Smooth muscle cell (in vitro differentiated cells): Measurements from ENCODE around the gene F2R. TPM values are rescaled to one million over a fixed set of nuclear protein-coding genes. Genes with fewer than 3 reads are reported as not detected.

Source experiments
- DNase-seq: peaks from one replicate; lab custom pipeline; 2025; ENCODE audit not compliant: unreplicated experiment; lab: John Stamatoyannopoulos, UW
- H2AFZ ChIP-seq: fragments of 200-600 bp; sonication (generic); 2 replicates; pipeline ENCODE4 v1.6.0; 2016; ENCODE audit warnings: antibody characterized with exemption, low read depth, mild to moderate bottlenecking
- H3F3A ChIP-seq: fragments of 200-600 bp; sonication (generic); 2 replicates; pipeline ENCODE4 v1.6.0; 2017; ENCODE audit warnings: antibody characterized with exemption, low read depth
- H3K27ac ChIP-seq: fragments of 200-600 bp; sonication (generic); 2 replicates; pipeline ENCODE4 v1.5.1; 2016; ENCODE audit warnings: low read depth, mild to moderate bottlenecking
- H3K27me3 ChIP-seq: fragments of 200-600 bp; sonication (generic); 2 replicates; pipeline ENCODE4 v1.6.1; 2016; ENCODE audit warnings: low read depth, mild to moderate bottlenecking
- H3K36me3 ChIP-seq: fragments of 200-600 bp; sonication (generic); 2 replicates; pipeline ENCODE4 v1.5.1; 2016; ENCODE audit warnings: low read depth
- H3K4me1 ChIP-seq: fragments of 200-600 bp; sonication (generic); 2 replicates; pipeline ENCODE4 v1.5.1; 2016; ENCODE audit warnings: low read depth
- H3K4me2 ChIP-seq: fragments of 200-600 bp; sonication (generic); 2 replicates; pipeline ENCODE4 v1.6.0; 2016; ENCODE audit warnings: mild to moderate bottlenecking
- H3K4me3 ChIP-seq: fragments of 200-600 bp; sonication (generic); 2 replicates; pipeline ENCODE4 v1.5.1; 2016; ENCODE audit warnings: mild to moderate bottlenecking
- H3K79me2 ChIP-seq: fragments of 200-600 bp; sonication (generic); 2 replicates; pipeline ENCODE4 v1.6.0; 2016; ENCODE audit warnings: low read depth, mild to moderate bottlenecking
- H3K9ac ChIP-seq: fragments of 200-600 bp; sonication (generic); 2 replicates; pipeline ENCODE4 v1.6.0; 2016; ENCODE audit warnings: low read depth
- H3K9me3 ChIP-seq: fragments of 200-600 bp; sonication (generic); replicated peaks from 2 replicates; pipeline ENCODE4 v1.5.1; 2016; ENCODE audit warnings: low read depth
- H4K20me1 ChIP-seq: fragments of 200-600 bp; sonication (generic); 2 replicates; pipeline ENCODE4 v1.6.0; 2016; ENCODE audit warnings: low read depth
- WGBS: methylation state at CpG from one replicate; pipeline ENCODE4 v1.1.7; 2016; ENCODE audit warnings: low lambda C conversion rate; 5-methylcytosine and 5-hydroxymethylcytosine counted together
- polyA plus RNA-seq: library from polyadenylated mRNA; unstranded; fragments of >200 nt; fragmentation: Nextera tagmentation; extraction: Ambion mirVana; gene quantifications from 2 replicates; pipeline ENCODE4 v1.2.1, GENCODE V29; 2016
- total RNA-seq: library from RNA; depleted of rRNA; stranded (reverse); fragments of >200 nt; gene quantifications from 2 replicates; pipeline ENCODE4 v1.2.3, GENCODE V29; 2014
- TF ChIP-seq, protein P1 (sequence below): fragments of 200-600 bp; sonication (generic); IDR thresholded peaks from 2 replicates; pipeline ENCODE4 v1.5.1; 2017; ENCODE audit warnings: borderline replicate concordance, mild to moderate bottlenecking, antibody characterized with exemption; ENCODE audit not compliant: insufficient read depth, poor library complexity, severe bottlenecking

F2R gene
- total and polyA plus RNA-seq, 2 experiments from 2014 or later, result 103 to 135 TPM

DNA sequence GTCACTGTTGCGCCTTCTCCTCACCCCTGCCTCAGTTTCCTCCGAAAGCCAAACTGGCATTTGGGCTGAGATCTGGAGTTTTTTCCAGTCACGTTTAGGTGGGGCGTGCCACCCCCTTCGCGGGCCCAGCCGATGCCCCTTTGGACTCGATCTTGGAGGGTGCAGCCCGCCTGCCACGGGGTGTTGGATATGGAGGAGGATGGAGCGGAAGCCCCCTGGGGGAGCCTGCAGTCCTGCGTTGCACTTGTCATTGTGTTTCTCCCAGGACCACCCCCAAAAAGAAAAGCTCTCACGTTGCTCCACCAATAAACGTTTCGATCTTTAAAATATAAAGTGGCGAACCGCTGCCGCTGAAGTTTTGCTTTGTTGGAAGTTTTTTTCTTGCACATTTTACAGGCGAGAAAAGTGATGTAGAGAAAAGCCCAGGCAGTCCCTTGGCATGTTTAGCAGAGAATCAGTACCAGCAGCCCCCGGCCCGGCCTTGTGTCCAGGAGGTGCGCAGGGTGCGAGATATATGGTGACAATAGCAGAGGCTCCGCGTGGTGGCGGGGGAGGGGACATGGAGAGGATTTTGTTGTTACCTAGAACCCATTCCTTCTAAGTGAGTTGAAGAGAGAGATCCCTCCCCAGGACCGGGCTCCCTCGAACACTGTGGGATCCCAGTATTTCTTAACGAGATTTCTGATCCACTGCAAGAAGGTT is 681 bp downstream of the F2R start:
- peak overlapping the region; percentile 83 for H3K27ac ChIP-seq
- H3K79me2 ChIP-seq, result peaks cover 45% of the 10 kb centered on the region
- H3K4me3 ChIP-seq, result peak overlapping the region; percentile 98
- 7% methylated on average over 29 of the region's 29 CpGs for WGBS
- no peaks in the 10 kb centered on the region for H3K36me3 ChIP-seq
- peaks cover 6% of the 10 kb centered on the region for H4K20me1 ChIP-seq
- H3K4me2 ChIP-seq, result peak overlapping the region; percentile 99
- TF ChIP-seq, protein P1, sequence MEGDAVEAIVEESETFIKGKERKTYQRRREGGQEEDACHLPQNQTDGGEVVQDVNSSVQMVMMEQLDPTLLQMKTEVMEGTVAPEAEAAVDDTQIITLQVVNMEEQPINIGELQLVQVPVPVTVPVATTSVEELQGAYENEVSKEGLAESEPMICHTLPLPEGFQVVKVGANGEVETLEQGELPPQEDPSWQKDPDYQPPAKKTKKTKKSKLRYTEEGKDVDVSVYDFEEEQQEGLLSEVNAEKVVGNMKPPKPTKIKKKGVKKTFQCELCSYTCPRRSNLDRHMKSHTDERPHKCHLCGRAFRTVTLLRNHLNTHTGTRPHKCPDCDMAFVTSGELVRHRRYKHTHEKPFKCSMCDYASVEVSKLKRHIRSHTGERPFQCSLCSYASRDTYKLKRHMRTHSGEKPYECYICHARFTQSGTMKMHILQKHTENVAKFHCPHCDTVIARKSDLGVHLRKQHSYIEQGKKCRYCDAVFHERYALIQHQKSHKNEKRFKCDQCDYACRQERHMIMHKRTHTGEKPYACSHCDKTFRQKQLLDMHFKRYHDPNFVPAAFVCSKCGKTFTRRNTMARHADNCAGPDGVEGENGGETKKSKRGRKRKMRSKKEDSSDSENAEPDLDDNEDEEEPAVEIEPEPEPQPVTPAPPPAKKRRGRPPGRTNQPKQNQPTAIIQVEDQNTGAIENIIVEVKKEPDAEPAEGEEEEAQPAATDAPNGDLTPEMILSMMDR, result no peak
- H3F3A ChIP-seq, result peaks cover 8% of the 10 kb centered on the region
- DNase-seq, result no peak
- H3K9me3 ChIP-seq, result no peaks in the 10 kb centered on the region
- peak overlapping the region; percentile 99 for H2AFZ ChIP-seq
- H3K27me3 ChIP-seq, result peaks cover 12% of the 10 kb centered on the region
- H3K4me1 ChIP-seq, result peaks cover 27% of the 10 kb centered on the region
- H3K9ac ChIP-seq, result peak overlapping the region; percentile 94

DNA sequence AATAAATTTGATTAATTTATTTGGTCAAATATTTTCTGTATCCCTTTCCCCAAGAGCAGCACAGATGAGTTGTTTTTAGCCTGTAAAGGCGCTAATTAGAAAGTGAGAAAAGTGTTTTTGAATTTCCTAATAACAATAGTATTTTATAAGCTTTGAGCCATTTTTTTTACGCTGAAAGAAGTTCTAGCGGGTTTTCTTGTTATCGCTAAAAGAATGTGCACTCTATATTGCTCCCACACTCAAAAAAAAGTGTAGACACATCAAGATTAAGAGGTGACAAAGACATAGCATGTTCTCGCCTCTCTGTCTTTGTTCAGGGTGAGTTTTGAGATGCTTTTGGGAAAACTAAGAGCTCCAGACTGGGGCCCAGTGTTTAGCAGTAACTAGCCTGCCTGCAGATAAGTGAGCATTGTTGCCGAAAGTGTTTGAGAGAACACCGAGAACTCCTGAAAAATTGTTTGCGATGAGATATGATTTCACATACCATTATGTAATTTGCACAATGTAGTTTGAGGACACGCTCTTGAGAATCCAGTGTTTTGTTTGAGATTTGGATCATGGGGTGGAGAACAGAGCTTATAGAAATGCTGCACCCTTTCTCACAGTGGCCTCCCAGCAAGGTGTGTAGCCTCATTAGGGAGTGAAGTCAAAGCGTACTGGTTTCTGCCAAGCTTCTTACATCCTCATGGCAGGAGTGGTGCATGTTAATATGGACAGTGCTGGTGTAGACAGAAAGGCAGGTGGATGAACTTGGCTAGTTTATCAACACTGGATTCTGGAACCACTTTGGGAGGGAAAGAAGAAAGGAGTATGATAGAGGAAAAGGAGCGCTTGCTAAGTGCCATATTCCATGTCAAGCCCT is 1.5 kb downstream of the F2R start:
- Histone ChIP-seq H3K79me2 (peaks cover 54% of the 10 kb centered on the region), H3K36me3 (no peaks in the 10 kb centered on the region), H4K20me1 (peaks cover 6% of the 10 kb centered on the region), H3F3A (peaks cover 8% of the 10 kb centered on the region), H3K4me3 (peak overlapping the region; percentile 98), H3K4me1 (peaks cover 27% of the 10 kb centered on the region), H3K9me3 (no peaks in the 10 kb centered on the region), H3K4me2 (peak overlapping the region; percentile 99), H3K9ac (peak overlapping the region; percentile 94), H2AFZ (peak overlapping the region; percentile 99), H3K27ac (peak overlapping the region; percentile 83), H3K27me3 (peaks cover 12% of the 10 kb centered on the region)
- WGBS, result 71% methylated on average over 11 of the region's 11 CpGs
- TF ChIP-seq, protein P1, result no peak
- DNase-seq, result no peak

DNA sequence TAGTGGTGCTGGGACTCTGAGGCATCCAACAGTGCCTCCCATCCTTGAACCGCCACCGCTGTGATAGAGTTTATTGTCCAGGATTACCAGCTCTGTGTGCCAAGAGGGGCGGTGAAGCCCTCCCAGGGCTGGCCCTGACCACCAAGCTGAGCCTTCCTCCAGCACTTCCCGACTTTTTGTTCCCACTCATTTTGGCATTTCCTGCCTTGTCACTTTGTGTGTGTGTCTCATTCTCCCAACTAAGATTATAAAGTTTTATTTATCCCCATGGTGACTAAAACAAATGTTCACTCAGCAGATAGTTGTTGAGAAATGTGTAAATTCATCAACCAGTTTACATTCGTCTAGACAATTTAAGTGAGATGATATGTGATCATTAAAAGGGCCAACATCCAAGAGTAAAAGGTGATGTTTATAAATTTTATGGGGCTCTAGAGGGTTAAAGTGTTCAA is 2.5 kb downstream of the F2R start:
- Histone ChIP-seq H3K9ac (peak overlapping the region; percentile 94), H3K79me2 (peaks cover 63% of the 10 kb centered on the region), H3K27me3 (peaks cover 12% of the 10 kb centered on the region), H3K27ac (peak overlapping the region; percentile 83), H3K9me3 (no peaks in the 10 kb centered on the region), H3K36me3 (no peaks in the 10 kb centered on the region), H3K4me2 (peak overlapping the region; percentile 99), H3F3A (peaks cover 8% of the 10 kb centered on the region), H3K4me3 (peak overlapping the region; percentile 98), H4K20me1 (peaks cover 6% of the 10 kb centered on the region), H2AFZ (no peak overlapping the region), H3K4me1 (peaks cover 27% of the 10 kb centered on the region)
- TF ChIP-seq, protein P1, result no peak
- 30% methylated on average over 5 of the region's 5 CpGs for WGBS
- no peak for DNase-seq
